GM10847 (cell line): ENCODE data around the gene TRIM62.

Source experiments
- POLR2A ChIP-seq: IDR thresholded peaks from 2 replicates; pipeline ENCODE4 v1.6.1; 2011; ENCODE audit not compliant: insufficient read length; ENCODE audit errors: extremely low read depth

The TRIM62 gene

DNA sequence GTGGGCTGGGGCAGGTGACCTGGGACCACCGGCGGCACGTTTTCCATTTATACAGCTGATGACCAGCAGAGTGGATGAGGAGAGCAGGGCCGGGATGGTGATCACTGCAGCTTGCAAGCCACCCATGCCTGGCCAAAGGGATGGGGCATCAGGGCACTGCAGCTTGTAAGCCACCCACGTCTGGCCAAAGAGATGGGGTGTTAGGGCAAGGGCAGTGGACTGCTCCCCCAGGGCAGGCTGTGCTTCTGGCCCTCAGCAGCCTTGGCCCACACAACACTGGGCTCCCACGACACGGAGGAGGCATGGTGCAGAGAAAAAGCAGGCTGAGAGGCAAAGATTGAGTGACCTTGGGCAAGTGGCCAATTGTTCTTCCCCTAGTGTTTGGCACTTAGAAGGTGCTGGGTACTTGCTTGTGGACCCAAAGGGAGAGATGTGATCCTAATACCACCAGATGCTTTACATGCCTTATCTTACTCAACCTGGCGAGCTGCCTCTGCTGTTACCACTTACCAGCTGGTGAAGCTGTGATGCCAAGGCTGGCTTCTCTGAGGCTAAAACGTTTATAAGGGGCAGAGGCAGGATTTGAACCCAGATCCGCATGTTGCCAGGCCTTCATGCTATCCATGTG is 48.3 kb downstream of the TRIM62 start:
- TF ChIP-seq POLR2A, result no peak

DNA sequence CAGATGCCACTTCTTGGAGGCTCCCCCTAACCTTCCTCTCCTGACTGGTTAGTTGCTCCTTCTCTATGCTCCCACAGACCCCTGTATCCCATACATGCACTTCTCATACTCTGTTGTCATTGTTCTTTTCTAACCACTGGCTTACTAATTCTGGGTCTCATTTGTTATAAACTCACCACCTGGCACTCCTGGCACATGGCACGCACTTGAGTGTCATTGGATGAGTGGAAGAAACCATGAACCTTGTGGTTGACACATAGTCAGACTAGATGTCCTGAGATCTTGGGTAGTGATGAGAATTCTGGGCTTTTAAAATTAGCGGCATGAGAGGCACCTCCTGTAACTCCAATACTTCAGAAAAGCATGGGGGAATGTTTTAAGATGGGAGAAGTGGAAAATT is 49.3 kb downstream of the TRIM62 start:
- TF ChIP-seq POLR2A, result no peak

DNA sequence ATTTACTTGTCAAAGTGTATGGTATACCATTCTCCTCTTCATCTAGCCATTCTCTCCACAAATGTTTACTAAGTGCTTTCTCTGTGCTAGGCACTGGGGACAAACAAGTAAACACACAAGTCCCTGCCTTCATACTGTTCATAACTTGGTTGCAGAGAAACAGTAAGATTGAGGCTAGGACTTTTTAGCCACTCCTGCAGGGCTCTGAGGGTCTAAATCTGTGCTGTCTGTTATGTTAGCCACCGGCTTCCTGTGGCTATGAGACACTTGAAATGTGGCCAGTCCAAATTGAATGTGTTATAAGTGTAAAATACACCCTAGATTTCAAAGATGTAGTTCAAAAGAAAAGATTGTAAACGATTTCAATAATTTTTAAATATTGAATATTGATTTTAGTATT is 50.7 kb downstream of the TRIM62 start:
- TF ChIP-seq POLR2A, result no peak

DNA sequence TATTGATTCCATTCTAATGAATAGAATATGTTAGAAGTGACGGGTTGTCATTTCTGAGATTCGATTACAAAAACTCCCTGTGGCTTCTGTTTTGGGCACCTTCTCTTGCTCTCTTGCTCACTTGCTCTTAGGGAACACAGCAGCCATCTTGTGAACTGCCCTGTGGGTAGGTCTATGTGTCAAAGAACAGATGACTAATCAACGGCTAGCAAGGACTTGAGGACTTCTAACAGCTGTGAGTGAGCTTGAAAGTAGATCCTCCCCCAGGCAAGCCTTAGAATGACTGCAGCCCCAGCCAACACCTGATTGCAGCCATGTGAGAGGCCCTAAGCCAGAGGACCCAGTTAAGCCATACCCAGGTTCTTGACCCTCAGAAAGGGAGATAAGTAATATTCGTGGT is 51.5 kb downstream of the TRIM62 start:
- TF ChIP-seq POLR2A, result no peak

DNA sequence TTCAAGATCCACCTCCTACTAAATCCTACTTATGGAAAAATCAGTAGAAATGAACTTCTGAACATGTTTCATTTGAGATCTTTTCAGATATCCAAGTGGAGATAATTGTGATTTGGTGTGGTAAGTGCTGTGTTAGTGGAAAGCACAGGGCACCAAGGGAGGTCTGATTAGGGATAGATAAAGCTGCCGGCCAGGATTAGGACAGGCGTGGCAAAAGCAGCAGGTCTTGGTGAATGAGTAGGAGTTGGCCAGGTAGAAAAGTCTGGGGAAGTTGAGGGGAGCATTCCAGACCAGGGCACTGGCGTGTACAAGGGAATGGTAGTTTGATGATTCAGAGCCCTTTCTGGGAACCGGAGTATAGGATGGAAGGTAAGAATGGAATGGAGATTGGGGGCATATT is 53.1 kb downstream of the TRIM62 start:
- no peak for TF ChIP-seq POLR2A

DNA sequence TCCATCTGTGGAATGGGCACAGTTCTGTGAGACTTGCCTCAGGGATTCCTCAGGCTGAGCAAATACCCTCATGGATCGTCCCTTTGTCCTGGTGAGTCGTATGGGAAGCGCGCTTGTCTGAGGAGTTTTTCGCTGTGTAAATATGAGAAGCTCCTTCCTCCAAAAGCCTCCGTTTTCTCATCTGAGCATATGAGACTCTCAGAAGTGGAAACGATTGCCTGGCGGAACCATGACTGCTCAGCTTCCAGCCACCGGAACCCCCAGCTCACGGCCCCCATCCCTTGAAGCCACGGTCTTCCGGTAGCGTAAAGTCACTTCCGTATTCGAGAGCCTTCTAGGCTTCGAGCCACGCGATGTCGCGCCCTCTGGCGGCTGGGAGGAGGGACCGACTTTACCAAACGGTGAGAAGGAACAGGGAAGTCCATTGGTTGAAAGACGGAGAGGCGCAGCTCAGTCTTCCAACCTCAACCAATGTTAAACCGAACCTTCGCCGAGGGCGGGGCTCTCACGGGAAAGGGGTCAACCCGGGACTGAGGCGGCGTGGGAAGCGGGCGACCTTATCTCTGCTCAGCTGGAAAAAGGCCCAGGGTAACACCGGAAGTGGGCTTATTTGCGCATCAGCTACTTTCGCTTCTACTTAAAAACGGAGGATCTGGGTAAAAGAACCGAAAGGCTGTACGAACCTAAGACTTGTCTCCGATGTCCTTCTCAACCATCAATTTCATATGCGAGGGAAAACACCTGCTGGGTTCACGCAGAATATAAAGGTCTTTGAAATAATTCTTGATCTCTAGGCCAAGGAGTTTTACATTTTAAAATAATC is 54.6 kb downstream of the TRIM62 start:
- TF ChIP-seq POLR2A, result peak; percentile 73

DNA sequence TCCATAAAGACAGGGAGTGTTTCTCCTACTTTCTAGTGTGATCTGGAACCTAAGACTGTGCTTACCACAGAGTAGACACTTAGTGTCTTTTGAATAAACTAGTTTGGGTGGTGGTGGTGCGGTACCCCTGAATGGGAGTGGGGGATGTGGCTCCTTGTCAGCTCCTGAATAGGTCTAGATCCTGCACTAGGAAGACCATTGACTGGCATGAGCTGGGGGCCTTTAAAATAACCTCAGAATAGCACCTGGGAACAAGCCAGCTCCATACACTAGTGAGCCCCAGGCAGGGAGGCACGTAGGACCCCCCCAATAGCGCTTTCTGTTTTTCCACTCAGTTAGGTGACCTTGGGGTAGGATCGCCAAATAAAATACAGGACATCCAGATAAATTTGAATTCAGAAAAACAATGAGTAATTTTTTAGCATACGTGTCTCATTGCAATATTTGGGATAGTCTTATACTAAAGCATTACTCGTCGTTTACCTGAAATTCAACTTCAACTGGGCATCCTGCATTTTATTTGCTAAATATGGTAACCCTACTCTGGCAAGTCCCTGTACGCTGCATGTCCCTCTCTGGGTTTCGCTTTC is 55.3 kb downstream of the TRIM62 start:
- no peak for TF ChIP-seq POLR2A

DNA sequence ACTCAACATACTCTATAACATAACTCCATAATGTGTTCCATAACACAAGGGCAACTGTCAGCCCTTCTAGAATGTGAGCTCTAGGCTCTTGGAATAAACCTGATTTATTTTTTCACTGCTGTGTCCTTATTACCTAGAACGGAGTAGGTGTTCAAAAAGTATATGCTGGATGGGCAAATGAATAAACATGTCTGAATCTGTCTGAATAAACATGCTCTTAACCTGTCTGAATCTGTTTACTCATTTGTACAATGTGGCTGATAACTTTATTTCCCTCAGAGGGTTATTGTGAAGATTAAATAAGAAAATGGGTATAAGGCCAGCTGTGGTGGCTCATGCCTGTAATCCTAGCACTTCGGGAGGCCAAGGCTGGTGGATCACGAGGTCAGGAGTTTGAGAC is 58.6 kb downstream of the TRIM62 start:
- TF ChIP-seq POLR2A, result no peak

DNA sequence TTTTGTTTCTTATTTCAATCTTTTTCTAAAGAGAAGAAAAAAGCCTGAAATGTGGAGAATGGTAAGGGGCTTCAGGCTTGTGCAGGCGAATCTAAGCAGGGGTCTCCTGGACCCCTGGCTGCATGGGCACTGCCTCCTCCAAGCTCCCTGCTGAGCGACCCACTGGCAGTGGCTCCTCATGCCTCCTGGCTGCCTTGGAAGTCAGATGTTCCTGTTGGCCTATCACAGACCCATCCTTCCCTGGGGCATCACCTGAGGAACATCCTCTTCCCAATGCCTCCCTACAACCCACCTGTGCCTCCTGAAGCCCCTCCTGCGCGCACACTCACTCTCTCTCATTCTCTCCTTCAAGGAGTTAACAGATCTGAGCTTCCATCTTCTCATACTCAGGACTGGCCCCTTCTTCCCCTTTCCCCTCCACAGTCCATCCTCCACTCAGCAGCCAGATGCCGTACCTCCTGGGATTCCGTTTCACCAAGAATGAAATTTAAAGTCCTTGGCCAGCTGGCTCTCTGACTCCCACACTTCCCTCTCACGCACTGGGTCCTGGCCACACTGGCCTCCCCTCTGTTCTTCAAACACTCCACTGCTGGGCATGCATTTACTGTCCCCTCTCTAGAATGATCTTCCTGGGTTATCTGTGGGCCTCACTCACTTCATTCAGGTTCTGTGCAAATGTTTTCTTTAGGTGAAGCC is 59.2 kb downstream of the TRIM62 start:
- TF ChIP-seq POLR2A, result no peak

DNA sequence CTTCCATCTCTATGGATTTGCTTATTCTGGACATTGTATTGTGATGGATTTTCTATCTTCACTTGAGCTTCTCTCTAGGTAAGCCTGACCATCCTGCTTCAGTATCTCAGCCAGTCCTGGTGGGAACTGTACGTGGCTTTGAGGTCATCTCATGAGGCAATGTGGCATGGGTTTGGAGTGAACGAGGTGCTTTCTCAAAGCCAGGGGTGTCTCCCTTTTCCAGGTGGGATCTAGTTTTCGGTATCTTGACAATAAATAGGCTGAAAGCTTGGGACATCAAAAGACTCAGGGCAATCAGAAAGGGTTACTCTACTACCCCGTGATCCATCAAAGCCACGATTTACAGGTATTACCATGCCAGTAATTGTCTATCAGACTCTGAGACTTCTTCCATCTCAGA is 60.1 kb downstream of the TRIM62 start:
- TF ChIP-seq POLR2A, result no peak

DNA sequence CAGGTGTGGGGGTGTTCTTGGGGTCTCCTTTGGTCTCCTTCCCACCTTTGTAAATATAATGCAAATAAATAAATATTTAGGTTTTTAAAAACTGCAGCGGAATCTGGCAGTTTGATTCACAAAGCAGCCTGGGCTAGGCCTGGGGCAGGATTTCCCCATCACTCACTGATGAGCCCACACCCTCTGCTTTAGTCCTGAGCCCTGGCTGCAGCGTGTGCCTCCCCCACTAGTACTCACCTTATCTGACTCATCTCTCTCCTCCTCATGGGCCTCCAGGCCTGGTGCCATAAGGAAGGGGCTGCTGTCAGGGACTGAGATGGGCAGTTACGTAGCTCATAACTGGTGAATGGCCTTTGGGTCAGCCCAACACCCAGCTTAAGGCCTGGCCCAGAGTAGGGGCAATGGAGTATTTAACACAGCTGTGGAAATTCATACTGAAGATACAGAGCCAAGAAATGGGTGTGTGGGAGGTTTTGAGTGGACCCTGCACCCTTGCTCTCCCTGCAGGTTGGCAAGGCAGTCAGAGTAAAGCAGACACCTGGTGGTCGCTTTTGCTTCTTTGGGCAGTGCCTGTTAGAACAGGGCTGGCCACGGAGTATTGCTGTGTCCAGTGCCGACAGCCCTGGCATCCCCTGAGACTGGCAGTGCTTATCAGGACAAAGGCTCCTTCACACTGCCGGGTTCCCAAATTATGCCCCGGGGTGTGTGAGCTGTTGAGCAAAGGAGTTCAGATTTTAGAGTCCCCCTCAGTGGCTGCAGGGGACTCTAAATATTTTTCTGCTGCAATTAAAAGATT is 61.2 kb downstream of the TRIM62 start:
- TF ChIP-seq POLR2A, result no peak

DNA sequence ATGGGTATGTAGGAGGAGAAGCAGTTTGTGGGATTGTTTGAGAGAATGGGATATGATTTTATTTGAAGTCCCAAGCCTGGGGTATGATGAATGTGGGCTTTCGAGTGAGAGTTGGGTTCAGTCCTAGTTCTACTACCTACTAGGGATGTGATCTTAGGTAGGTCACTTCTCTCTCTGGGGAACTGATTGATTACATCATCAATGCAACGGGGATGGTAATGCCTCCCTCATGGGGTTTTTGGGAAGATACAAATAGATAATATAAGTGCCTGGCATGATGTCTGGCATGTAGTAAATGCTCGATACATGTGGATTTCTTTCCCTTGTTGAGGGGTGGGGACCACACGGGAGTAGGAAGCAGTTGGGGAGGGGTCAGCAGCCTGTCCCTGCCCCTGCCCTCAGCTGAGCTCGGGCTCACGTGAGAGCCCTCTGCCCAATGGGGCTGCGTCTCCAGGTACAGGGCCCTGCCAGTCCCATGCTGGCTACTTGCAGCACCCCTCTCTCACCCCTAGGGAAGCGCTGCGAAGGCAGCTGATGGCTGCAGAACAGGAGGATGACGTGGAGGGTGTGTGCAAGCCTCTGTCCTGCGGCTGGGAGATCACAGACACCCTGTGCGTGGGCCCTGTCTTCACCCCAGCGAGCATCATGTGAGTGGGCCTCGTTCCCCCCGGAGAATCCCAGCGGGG is 62.2 kb downstream of the TRIM62 start:
- no peak for TF ChIP-seq POLR2A

DNA sequence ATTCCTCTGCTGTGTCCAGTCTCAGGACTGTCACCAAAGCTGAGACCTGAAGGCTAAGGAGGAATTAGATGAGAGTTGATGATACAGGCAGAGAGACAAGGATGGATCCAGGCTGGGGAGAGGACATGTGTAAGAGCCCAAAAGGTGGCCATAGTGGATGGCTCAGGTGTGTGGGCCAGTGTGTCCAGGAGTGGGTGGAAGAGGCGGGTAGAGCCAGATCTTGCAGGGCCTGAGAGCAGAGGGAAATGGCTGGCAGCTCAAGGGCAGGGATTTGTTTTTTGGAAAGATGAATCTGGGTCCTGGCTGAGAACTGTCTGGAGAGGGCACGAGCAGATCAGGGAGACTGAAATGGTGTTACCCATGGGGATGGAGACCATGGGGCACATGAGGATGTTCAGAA is 62.8 kb downstream of the TRIM62 start:
- no peak for TF ChIP-seq POLR2A

DNA sequence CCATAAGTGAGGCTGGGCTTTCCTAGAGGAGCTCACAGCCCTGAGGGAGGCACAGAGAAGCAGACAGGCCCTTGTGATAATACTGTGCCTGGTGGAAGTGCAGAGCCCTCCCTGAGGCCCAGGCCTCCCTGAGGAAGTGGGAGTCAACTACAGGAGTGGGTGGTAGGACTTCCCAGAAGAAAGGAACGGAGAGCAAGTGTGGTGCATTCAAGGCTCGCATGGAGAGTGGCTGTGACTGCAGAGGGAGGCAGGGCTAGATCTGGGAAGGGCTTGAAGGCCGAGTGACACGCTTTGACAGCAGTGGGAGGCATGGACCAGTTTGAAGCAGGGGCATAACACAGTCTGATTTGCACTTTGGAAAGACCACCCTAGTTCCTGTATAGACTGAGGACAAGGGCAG is 63.6 kb downstream of the TRIM62 start:
- no peak for TF ChIP-seq POLR2A
